ENCODE data around the gene TMC4.
A peak's percentile ranks its signal among the peaks of the same experiment; 100 is the strongest.

GRCh38 chr19:54137699-54138488 lies 35.1 kb downstream of the TMC4 start, which contains the start of gene CNOT3:
- no peak for TF ChIP-seq EZH2 (IDR thresholded peaks at IDR 0.05)
- TF ChIP-seq POLR2AphosphoS5 (IDR thresholded peaks at IDR 0.05; ENCODE audit: borderline replicate concordance, low read depth, low read length), result peak; percentile 76

All from SK-N-MC (cell line).